Mesenchymal stem cell (in vitro differentiated cells and primary cell): ENCODE data around the gene XPR1. TPM values are rescaled to one million over a fixed set of nuclear protein-coding genes. Genes with fewer than 3 reads are reported as not detected.

Experiments used
- DNase-seq: peaks from one replicate; pipeline ENCODE4 v3.0.0-alpha.2; 2013
- H2AFZ ChIP-seq: one replicate; pipeline ENCODE4 v1.6.1; 2013; ENCODE audit warnings: low read depth, mild to moderate bottlenecking, control low read depth, inconsistent platforms, low read length, moderate library complexity
- H2AK5ac ChIP-seq: 2 replicates; pipeline ENCODE4 v1.6.1; 2013; ENCODE audit warnings: low read length, moderate library complexity, mild to moderate bottlenecking, inconsistent platforms; ENCODE audit not compliant: severe bottlenecking
- H2BK120ac ChIP-seq: one replicate; pipeline ENCODE4 v1.6.1; 2013; ENCODE audit warnings: low read depth, mild to moderate bottlenecking, inconsistent platforms, low read length, moderate library complexity
- H2BK12ac ChIP-seq, 2 experiments: one replicate each; pipeline ENCODE4 v1.6.1; 2013; ENCODE audit warnings: inconsistent platforms in 2 of 2, low read length in 2 of 2, mild to moderate bottlenecking in 2 of 2, moderate library complexity in 2 of 2, control low read depth in 1 of 2
- H2BK15ac ChIP-seq: one replicate; pipeline ENCODE4 v1.6.1; 2013; ENCODE audit warnings: mild to moderate bottlenecking, low read depth, inconsistent platforms; ENCODE audit not compliant: poor library complexity, severe bottlenecking
- H2BK5ac ChIP-seq: 2 replicates; pipeline ENCODE4 v1.6.1; 2013; ENCODE audit warnings: low read depth, mild to moderate bottlenecking, low read length, control low read depth, inconsistent platforms; ENCODE audit not compliant: poor library complexity, severe bottlenecking
- H3K14ac ChIP-seq, 2 experiments: one replicate each; pipeline ENCODE4 v1.6.1; 2013; ENCODE audit warnings: inconsistent platforms in 2 of 2, low read length in 2 of 2, control low read depth in 1 of 2, mild to moderate bottlenecking in 1 of 2, moderate library complexity in 1 of 2
- H3K18ac ChIP-seq, 2 experiments: one replicate each; pipeline ENCODE4 v1.6.1; 2013; ENCODE audit warnings: inconsistent platforms in 2 of 2, low read length in 2 of 2, control low read depth in 1 of 2, low read depth in 1 of 2, mild to moderate bottlenecking in 1 of 2
- H3K23ac ChIP-seq, 2 experiments: one replicate each; pipeline ENCODE4 v1.6.1; 2013; ENCODE audit warnings: inconsistent platforms in 2 of 2, low read length in 2 of 2, mild to moderate bottlenecking in 2 of 2, moderate library complexity in 2 of 2, control low read depth in 1 of 2
- H3K27ac ChIP-seq: 2 replicates; pipeline ENCODE4 v1.5.1; 2013; ENCODE audit warnings: mild to moderate bottlenecking, moderate library complexity, low read length, control low read depth, inconsistent platforms; ENCODE audit not compliant: poor library complexity, severe bottlenecking
- H3K27me3 ChIP-seq, 2 experiments: 2 replicates each; pipeline versions ENCODE4 v1.6.1 to v1.7.0; 2013; ENCODE audit warnings: low read length in 2 of 2, mild to moderate bottlenecking in 2 of 2, moderate library complexity in 2 of 2, control low read depth in 1 of 2, inconsistent platforms in 1 of 2; ENCODE audit not compliant: control insufficient read depth in 1 of 2, insufficient read depth in 1 of 2
- H3K36me3 ChIP-seq, 2 experiments: 2 replicates each; pipeline versions ENCODE4 v1.6.1 to v1.7.0; 2013; ENCODE audit warnings: low read length in 2 of 2, control low read depth in 1 of 2, inconsistent platforms in 1 of 2, low read depth in 1 of 2, mild to moderate bottlenecking in 1 of 2; ENCODE audit not compliant: insufficient read depth in 2 of 2, control insufficient read depth in 1 of 2
- H3K4ac ChIP-seq, 2 experiments: one replicate each; pipeline ENCODE4 v1.6.1; 2013; ENCODE audit warnings: inconsistent platforms in 2 of 2, low read length in 2 of 2, mild to moderate bottlenecking in 2 of 2, moderate library complexity in 2 of 2, control low read depth in 1 of 2, low read depth in 1 of 2
- H3K4me1 ChIP-seq: 2 replicates; pipeline ENCODE4 v1.6.1; 2013; ENCODE audit warnings: low read depth, low read length, control low read depth; ENCODE audit not compliant: control insufficient read depth, insufficient read depth
- H3K4me2 ChIP-seq: 2 replicates; pipeline ENCODE4 v1.6.1; 2013; ENCODE audit warnings: low read length, mild to moderate bottlenecking, inconsistent platforms; ENCODE audit not compliant: poor library complexity, severe bottlenecking
- H3K4me3 ChIP-seq, 2 experiments: 2 replicates each; pipeline versions ENCODE4 v1.5.1 to v1.7.0; 2013; ENCODE audit warnings: low read length in 2 of 2, mild to moderate bottlenecking in 2 of 2, control low read depth in 1 of 2, low read depth in 1 of 2; ENCODE audit not compliant: insufficient read depth in 1 of 2
- H3K79me1 ChIP-seq: replicated peaks from 2 replicates; pipeline ENCODE4 v1.6.1; 2013; ENCODE audit warnings: mild to moderate bottlenecking, control low read depth, low read length, inconsistent platforms; ENCODE audit not compliant: poor library complexity, severe bottlenecking
- H3K9ac ChIP-seq: 2 replicates; pipeline ENCODE4 v1.7.0; 2013; ENCODE audit warnings: mild to moderate bottlenecking, low read length, moderate library complexity
- H3K9me3 ChIP-seq: 2 replicates; pipeline ENCODE4 v1.7.0; 2013; ENCODE audit warnings: mild to moderate bottlenecking, low read length; ENCODE audit not compliant: control insufficient read depth
- H4K8ac ChIP-seq: one replicate; pipeline ENCODE4 v1.6.1; 2013; ENCODE audit warnings: inconsistent platforms, mild to moderate bottlenecking, low read length, moderate library complexity
- H4K91ac ChIP-seq: one replicate; pipeline ENCODE4 v1.6.1; 2013; ENCODE audit warnings: mild to moderate bottlenecking, low read length, inconsistent platforms
- WGBS: methylation state at CpG from one replicate; pipeline ENCODE4 v1.1.7; 2013; ENCODE audit warnings: mixed read lengths; 5-methylcytosine and 5-hydroxymethylcytosine counted together
- polyA plus RNA-seq, 2 experiments: library from polyadenylated mRNA; stranded (reverse); fragments of 200-250 nt; gene quantifications; one replicate each; pipeline ENCODE4 v1.2.3, GENCODE V29; 2013

Gene XPR1
- polyA plus RNA-seq (2013, experiment 1 of 2), result 23.8 TPM
- polyA plus RNA-seq (2013, experiment 2 of 2), result 25.6 TPM

DNA sequence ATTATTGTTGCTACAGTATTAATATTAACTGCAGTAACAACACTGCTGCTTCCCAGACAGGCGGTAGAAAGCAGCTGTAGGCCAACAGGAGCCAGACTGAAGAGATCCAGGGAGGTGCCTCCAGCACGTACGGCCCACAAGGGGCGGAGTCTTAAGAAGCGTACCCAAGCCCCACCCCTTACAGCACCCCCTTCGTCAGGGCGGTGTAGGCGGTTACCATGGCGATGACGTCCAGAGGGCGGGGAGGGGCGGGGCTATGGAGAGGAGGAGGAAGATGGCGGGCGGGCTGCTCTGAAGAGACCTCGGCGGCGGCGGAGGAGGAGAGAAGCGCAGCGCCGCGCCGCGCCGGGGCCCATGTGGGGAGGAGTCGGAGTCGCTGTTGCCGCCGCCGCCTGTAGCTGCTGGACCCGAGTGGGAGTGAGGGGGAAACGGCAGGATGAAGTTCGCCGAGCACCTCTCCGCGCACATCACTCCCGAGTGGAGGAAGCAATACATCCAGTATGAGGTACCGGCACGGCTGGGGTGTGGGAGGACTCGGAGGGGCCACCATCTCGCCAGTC, at the start of gene XPR1:
XPR1 (plus strand) TSS at position 257 of the 560 bp plus-strand sequence; CDS start at position 437, 180 bp downstream.
- H2BK15ac ChIP-seq, result peak within 1 kb of the TSS; percentile 56
- H2AK5ac ChIP-seq, result peak within 1 kb of the TSS; percentile 77
- no peak within 1 kb of the TSS for H2BK120ac ChIP-seq
- peak within 1 kb of the TSS; percentile 96 for H2AFZ ChIP-seq
- peak within 1 kb of the TSS in 1 of 2 experiments; percentile 94 for H2BK12ac ChIP-seq
- H3K14ac ChIP-seq, result peak within 1 kb of the TSS in 1 of 2 experiments; percentile 97
- peaks cover 4% of the 10 kb centered on the region for H3K79me1 ChIP-seq
- peak within 1 kb of the TSS; percentile 81 to 94 for H3K4me3 ChIP-seq
- H4K91ac ChIP-seq, result no peak within 1 kb of the TSS
- no peaks in the 10 kb centered on the region for H3K9me3 ChIP-seq
- H3K23ac ChIP-seq, result peak within 1 kb of the TSS in 1 of 2 experiments; percentile 99
- H2BK5ac ChIP-seq, result no peak within 1 kb of the TSS
- 0% methylated on average over 17 of the region's 41 CpGs for WGBS
- H4K8ac ChIP-seq, result peak within 1 kb of the TSS; percentile 12
- H3K27me3 ChIP-seq, result no peaks in the 10 kb centered on the region
- peak; percentile 98 for DNase-seq
- peak within 1 kb of the TSS; percentile 42 for H3K27ac ChIP-seq
- H3K18ac ChIP-seq, result peak within 1 kb of the TSS; percentile 26 to 95
- H3K4me2 ChIP-seq, result peak within 1 kb of the TSS; percentile 91
- H3K36me3 ChIP-seq, result no peaks in the 10 kb centered on the region
- peaks cover 2% of the 10 kb centered on the region for H3K4me1 ChIP-seq
- H3K9ac ChIP-seq, result peak within 1 kb of the TSS; percentile 93
- H3K4ac ChIP-seq, result peak within 1 kb of the TSS in 1 of 2 experiments; percentile 54

DNA sequence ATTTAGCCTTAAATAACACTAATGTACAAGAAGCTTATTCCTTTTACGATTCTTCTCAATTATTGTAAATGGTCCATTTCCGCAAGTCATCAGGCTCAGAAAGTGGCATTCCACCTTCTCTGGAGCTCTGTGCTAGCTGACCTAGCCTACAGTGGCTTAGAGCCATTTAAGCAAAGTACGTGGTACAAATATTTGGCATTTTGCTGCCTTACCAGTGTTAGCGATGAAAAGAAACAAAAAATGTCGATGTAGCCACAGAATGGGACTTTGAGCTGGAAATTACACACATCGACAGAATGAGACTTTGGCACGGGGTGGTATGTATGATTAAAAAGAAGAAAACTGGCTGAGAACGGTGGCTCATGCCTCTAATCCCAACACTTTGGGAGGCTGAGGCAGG, 47.0 kb upstream of the XPR1 start:
- H4K8ac ChIP-seq, result no peak overlapping the region
- H3K14ac ChIP-seq, result no peak overlapping the region
- no peak for DNase-seq
- H2AFZ ChIP-seq, result no peak overlapping the region
- H3K36me3 ChIP-seq, result no peaks in the 10 kb centered on the region
- H3K4me2 ChIP-seq, result no peak overlapping the region
- H2AK5ac ChIP-seq, result peak overlapping the region; percentile 17
- peak overlapping the region; percentile 47 for H3K9ac ChIP-seq
- H3K4me1 ChIP-seq, result peaks cover 9% of the 10 kb centered on the region
- H3K27me3 ChIP-seq, result no peaks in the 10 kb centered on the region
- no peak overlapping the region for H3K4ac ChIP-seq
- no peak overlapping the region for H3K4me3 ChIP-seq
- no peak overlapping the region for H2BK5ac ChIP-seq
- no peak overlapping the region for H3K27ac ChIP-seq
- H4K91ac ChIP-seq, result no peak overlapping the region
- H3K23ac ChIP-seq, result no peak overlapping the region
- no peak overlapping the region for H2BK15ac ChIP-seq
- H2BK120ac ChIP-seq, result no peak overlapping the region
- 96% methylated on average over 7 of the region's 8 CpGs for WGBS
- no peak overlapping the region for H3K18ac ChIP-seq
- H3K79me1 ChIP-seq, result no peaks in the 10 kb centered on the region
- peaks cover 9% of the 10 kb centered on the region for H3K9me3 ChIP-seq
- H2BK12ac ChIP-seq, result no peak overlapping the region

- peak overlapping the region in 1 of 2 experiments; percentile 41 for H3K4ac ChIP-seq
- peaks cover 9% of the 10 kb centered on the region for H3K9me3 ChIP-seq
- H4K91ac ChIP-seq, result no peak overlapping the region
- no peak overlapping the region for H2BK15ac ChIP-seq
- H3K79me1 ChIP-seq, result no peaks in the 10 kb centered on the region
- H3K18ac ChIP-seq, result no peak overlapping the region
- 90% methylated on average over 4 of the region's 4 CpGs for WGBS
- H3K4me3 ChIP-seq, result no peak overlapping the region
- H2AFZ ChIP-seq, result no peak overlapping the region
- peak overlapping the region; percentile 47 for H3K9ac ChIP-seq
- peak overlapping the region; percentile 21 for H2BK5ac ChIP-seq
- H3K14ac ChIP-seq, result no peak overlapping the region
- peaks cover 7% of the 10 kb centered on the region for H3K4me1 ChIP-seq
- no peak overlapping the region for H2BK120ac ChIP-seq
- no peaks in the 10 kb centered on the region for H3K36me3 ChIP-seq
- H2BK12ac ChIP-seq, result no peak overlapping the region
- H3K4me2 ChIP-seq, result no peak overlapping the region
- H3K27me3 ChIP-seq, result no peaks in the 10 kb centered on the region
- no peak overlapping the region for H4K8ac ChIP-seq
- peak overlapping the region; percentile 92 for H2AK5ac ChIP-seq
- H3K27ac ChIP-seq, result peak overlapping the region; percentile 59
- DNase-seq, result no peak
- no peak overlapping the region for H3K23ac ChIP-seq
Measured at GRCh38 chr1:180585994-180586359, 45.8 kb upstream of the XPR1 start.

DNA sequence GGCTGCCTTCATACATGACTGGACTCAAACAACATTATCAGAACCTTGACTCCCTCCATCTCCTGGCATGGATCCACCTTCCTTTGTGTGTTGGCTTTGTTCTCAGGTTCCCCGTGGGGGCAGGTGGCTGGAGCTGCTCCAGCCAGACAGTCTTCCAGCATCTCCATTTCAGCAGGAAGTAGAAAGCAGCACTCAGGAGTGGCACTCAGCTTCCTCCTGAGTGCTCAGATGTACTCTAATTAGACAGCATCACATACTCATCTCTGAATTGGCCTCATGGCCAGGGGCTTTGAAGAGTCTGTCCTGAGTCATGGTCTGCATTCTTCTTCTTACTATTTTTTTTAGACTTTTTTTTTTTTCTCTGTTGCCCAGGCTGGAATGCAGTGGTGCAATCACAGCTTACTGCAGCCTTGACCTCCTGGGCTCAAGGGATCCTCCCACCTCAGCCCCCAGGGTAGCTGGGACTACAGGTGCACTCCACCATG, 45.1 kb upstream of the XPR1 start:
- H3K27me3 ChIP-seq, result no peaks in the 10 kb centered on the region
- no peak overlapping the region for H2AK5ac ChIP-seq
- no peak overlapping the region for H3K4me3 ChIP-seq
- no peak overlapping the region for H2BK15ac ChIP-seq
- H3K9ac ChIP-seq, result peak overlapping the region; percentile 0
- no peak overlapping the region for H3K4me2 ChIP-seq
- no peak overlapping the region for H2BK5ac ChIP-seq
- H2BK120ac ChIP-seq, result no peak overlapping the region
- H3K14ac ChIP-seq, result no peak overlapping the region
- no peak overlapping the region for H2BK12ac ChIP-seq
- no peak overlapping the region for H3K4ac ChIP-seq
- no peak overlapping the region for H2AFZ ChIP-seq
- no peak overlapping the region for H4K8ac ChIP-seq
- no peak overlapping the region for H4K91ac ChIP-seq
- H3K4me1 ChIP-seq, result peaks cover 7% of the 10 kb centered on the region
- no peak overlapping the region for H3K23ac ChIP-seq
- peaks cover 9% of the 10 kb centered on the region for H3K9me3 ChIP-seq
- 80% methylated on average over 1 of the region's 1 CpG for WGBS
- H3K27ac ChIP-seq, result peak overlapping the region; percentile 50
- DNase-seq, result peak; percentile 58
- peak overlapping the region in 1 of 2 experiments; percentile 38 for H3K18ac ChIP-seq
- no peaks in the 10 kb centered on the region for H3K79me1 ChIP-seq
- no peaks in the 10 kb centered on the region for H3K36me3 ChIP-seq
